A549 (cell line): Measurements from ENCODE around the gene RBM12.

Experiments
- CHD2 ChIP-seq: fragments of 150-350 bp; IDR thresholded peaks from 2 replicates; pipeline ENCODE4 v1.6.1; 2014; ENCODE audit warnings: low read length; ENCODE audit not compliant: partially characterized antibody
- JUN ChIP-seq, 2 experiments: fragments of >200 bp; sonication (Bioruptor Twin); formaldehyde crosslinking; IDR thresholded peaks; 2 replicates in 1 of 2; 3 replicates in 1 of 2; pipeline ENCODE4 v1.6.1; 2016 to 2017
- POLR2A ChIP-seq: IDR thresholded peaks from 2 replicates; pipeline ENCODE4 v1.6.1; 2012; ENCODE audit warnings: mild to moderate bottlenecking, low read length
- RAD21 ChIP-seq, 2 experiments: fragments of >200 bp in 1 of 2; sonication (Bioruptor Twin) in 1 of 2; formaldehyde crosslinking in 1 of 2; IDR thresholded peaks in 1 of 2; conservative IDR thresholded peaks in 1 of 2; 2 replicates in 1 of 2; 3 replicates in 1 of 2; pipeline ENCODE4 v1.6.1; 2012 to 2018; ENCODE audit warnings: inconsistent platforms in 1 of 2
- USF2 ChIP-seq: fragments of 450-650 bp; IDR thresholded peaks from 2 replicates; pipeline ENCODE4 v1.6.1; 2014; ENCODE audit warnings: antibody characterized with exemption
- TF ChIP-seq, protein P1 (sequence below): fragments of >200 bp; sonication (Bioruptor Twin); formaldehyde crosslinking; IDR thresholded peaks from 3 replicates; pipeline ENCODE4 v1.5.1; 2016
- TF ChIP-seq, protein P2 (sequence below): fragments of 200-600 bp; sonication (generic); IDR thresholded peaks from 2 replicates; pipeline ENCODE4 v1.6.1; 2016; ENCODE audit warnings: antibody characterized with exemption, mild to moderate bottlenecking, moderate library complexity

DNA sequence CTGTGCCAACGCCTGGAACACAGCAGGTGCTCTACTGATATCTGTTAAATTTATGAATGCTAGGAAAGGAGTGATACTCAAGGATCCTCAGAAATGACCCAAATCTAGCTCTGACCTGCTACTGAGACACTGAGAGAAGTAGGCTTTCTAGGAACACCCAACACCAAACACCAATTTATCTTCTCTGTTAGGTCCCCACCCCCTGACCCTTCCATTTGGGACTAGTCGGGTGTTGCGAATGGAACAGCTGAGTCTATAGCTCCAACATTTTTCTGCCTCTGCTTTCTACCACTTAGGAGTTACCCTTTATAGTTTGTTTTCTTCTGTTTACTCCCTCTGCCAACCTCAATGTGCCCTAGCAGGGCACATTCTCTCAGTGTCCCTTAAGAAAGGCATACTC lies 24.0 kb downstream of the RBM12 start:
- TF ChIP-seq CHD2 (no peak), USF2 (no peak), JUN (IDR thresholded peaks at IDR 0.05) (no peak), RAD21 (conservative IDR thresholded peaks at IDR 0.05 in 1 of 2, IDR thresholded peaks at IDR 0.05 in 1 of 2) (no peak), POLR2A (no peak)
- TF ChIP-seq, protein P1, sequence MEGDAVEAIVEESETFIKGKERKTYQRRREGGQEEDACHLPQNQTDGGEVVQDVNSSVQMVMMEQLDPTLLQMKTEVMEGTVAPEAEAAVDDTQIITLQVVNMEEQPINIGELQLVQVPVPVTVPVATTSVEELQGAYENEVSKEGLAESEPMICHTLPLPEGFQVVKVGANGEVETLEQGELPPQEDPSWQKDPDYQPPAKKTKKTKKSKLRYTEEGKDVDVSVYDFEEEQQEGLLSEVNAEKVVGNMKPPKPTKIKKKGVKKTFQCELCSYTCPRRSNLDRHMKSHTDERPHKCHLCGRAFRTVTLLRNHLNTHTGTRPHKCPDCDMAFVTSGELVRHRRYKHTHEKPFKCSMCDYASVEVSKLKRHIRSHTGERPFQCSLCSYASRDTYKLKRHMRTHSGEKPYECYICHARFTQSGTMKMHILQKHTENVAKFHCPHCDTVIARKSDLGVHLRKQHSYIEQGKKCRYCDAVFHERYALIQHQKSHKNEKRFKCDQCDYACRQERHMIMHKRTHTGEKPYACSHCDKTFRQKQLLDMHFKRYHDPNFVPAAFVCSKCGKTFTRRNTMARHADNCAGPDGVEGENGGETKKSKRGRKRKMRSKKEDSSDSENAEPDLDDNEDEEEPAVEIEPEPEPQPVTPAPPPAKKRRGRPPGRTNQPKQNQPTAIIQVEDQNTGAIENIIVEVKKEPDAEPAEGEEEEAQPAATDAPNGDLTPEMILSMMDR: no peak
- TF ChIP-seq, protein P2, sequence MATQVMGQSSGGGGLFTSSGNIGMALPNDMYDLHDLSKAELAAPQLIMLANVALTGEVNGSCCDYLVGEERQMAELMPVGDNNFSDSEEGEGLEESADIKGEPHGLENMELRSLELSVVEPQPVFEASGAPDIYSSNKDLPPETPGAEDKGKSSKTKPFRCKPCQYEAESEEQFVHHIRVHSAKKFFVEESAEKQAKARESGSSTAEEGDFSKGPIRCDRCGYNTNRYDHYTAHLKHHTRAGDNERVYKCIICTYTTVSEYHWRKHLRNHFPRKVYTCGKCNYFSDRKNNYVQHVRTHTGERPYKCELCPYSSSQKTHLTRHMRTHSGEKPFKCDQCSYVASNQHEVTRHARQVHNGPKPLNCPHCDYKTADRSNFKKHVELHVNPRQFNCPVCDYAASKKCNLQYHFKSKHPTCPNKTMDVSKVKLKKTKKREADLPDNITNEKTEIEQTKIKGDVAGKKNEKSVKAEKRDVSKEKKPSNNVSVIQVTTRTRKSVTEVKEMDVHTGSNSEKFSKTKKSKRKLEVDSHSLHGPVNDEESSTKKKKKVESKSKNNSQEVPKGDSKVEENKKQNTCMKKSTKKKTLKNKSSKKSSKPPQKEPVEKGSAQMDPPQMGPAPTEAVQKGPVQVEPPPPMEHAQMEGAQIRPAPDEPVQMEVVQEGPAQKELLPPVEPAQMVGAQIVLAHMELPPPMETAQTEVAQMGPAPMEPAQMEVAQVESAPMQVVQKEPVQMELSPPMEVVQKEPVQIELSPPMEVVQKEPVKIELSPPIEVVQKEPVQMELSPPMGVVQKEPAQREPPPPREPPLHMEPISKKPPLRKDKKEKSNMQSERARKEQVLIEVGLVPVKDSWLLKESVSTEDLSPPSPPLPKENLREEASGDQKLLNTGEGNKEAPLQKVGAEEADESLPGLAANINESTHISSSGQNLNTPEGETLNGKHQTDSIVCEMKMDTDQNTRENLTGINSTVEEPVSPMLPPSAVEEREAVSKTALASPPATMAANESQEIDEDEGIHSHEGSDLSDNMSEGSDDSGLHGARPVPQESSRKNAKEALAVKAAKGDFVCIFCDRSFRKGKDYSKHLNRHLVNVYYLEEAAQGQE: no peak
